Neural crest cell (in vitro differentiated cells): ENCODE measurements around the gene SH3RF3. TPM values are rescaled to one million over a fixed set of nuclear protein-coding genes. Genes with fewer than 3 reads are reported as not detected.
"Not testable (repeated sequence)": the region's sequence is repeated elsewhere in the genome, so short reads cannot be mapped to it uniquely, and the experiment has no call there.

Experiments
- DNase-seq: peaks from one replicate; pipeline ENCODE4 v3.0.0; 2021; ENCODE audit warnings: low read depth, mixed read lengths, low spot score
- H3K27ac Mint-ChIP-seq: one replicate; pipeline ENCODE4 v1.8.0; 2021; ENCODE audit warnings: mild to moderate bottlenecking, mixed read lengths; ENCODE audit not compliant: unreplicated experiment
- H3K27me3 Mint-ChIP-seq: 2 replicates; pipeline ENCODE4 v1.8.0; 2021; ENCODE audit warnings: low read depth, mild to moderate bottlenecking, mixed read lengths
- H3K36me3 Mint-ChIP-seq: 2 replicates; pipeline ENCODE4 v1.8.0; 2021; ENCODE audit warnings: low read depth, mild to moderate bottlenecking, mixed read lengths
- H3K4me1 Mint-ChIP-seq: 2 replicates; pipeline ENCODE4 v1.8.0; 2021; ENCODE audit warnings: mixed read lengths
- H3K4me3 Mint-ChIP-seq: one replicate; pipeline ENCODE4 v1.8.0; 2021; ENCODE audit warnings: mild to moderate bottlenecking, mixed read lengths
- H3K9me3 Mint-ChIP-seq: 2 replicates; pipeline ENCODE4 v1.8.0; 2021; ENCODE audit warnings: mixed read lengths
- CTCF ChIP-seq: fragments of 200-600 bp; sonication (generic); conservative IDR thresholded peaks from 2 replicates; pipeline ENCODE4 v1.5.0; 2021; ENCODE audit warnings: antibody characterized with exemption, mild to moderate bottlenecking
- total RNA-seq: library from RNA; stranded (reverse); gene quantifications from 2 replicates; pipeline ENCODE4 v1.2.1, GENCODE V29; 2021

The SH3RF3 gene
- total RNA-seq, 1 donor from 2014 or later: 0.70 TPM

- Mint-ChIP-seq H3K4me3 (no peak overlapping the region), H3K36me3 (no peaks in the 10 kb centered on the region), H3K9me3 (no peaks in the 10 kb centered on the region), H3K27me3 (no peaks in the 10 kb centered on the region), H3K27ac (no peak overlapping the region), H3K4me1 (peaks cover 10% of the 10 kb centered on the region)
- no peak for TF ChIP-seq CTCF
- no peak for DNase-seq
These were observed 89.2 kb downstream of the SH3RF3 start for GRCh38 chr2:109218087-109218791.

- no peaks in the 10 kb centered on the region for H3K36me3 Mint-ChIP-seq
These were observed 89.8 kb downstream of the SH3RF3 start for GRCh38 chr2:109218792-109219126.

GRCh38 chr2:109220860-109221259, 91.9 kb downstream of the SH3RF3 start:
- no peak overlapping the region for H3K27ac Mint-ChIP-seq
- no peaks in the 10 kb centered on the region for H3K27me3 Mint-ChIP-seq
- no peak overlapping the region for H3K4me3 Mint-ChIP-seq
- peaks cover 10% of the 10 kb centered on the region for H3K4me1 Mint-ChIP-seq
- no peaks in the 10 kb centered on the region for H3K9me3 Mint-ChIP-seq
- no peaks in the 10 kb centered on the region for H3K36me3 Mint-ChIP-seq
- DNase-seq: no peak
- TF ChIP-seq CTCF: no peak

More at GRCh38 chr2:109218792-109219126, 89.8 kb downstream of the SH3RF3 start:
- Mint-ChIP-seq H3K27ac (no peak overlapping the region), H3K9me3 (no peaks in the 10 kb centered on the region), H3K27me3 (no peaks in the 10 kb centered on the region), H3K4me1 (peaks cover 10% of the 10 kb centered on the region), H3K4me3 (no peak overlapping the region)
- DNase-seq: no peak
- TF ChIP-seq CTCF: no peak

GRCh38 chr2:109221316-109221715, 92.3 kb downstream of the SH3RF3 start:
- not testable (repeated sequence) for H3K4me3 Mint-ChIP-seq, H3K27me3 Mint-ChIP-seq, DNase-seq, H3K9me3 Mint-ChIP-seq, H3K36me3 Mint-ChIP-seq, H3K27ac Mint-ChIP-seq
- peaks cover 10% of the 10 kb centered on the region for H3K4me1 Mint-ChIP-seq

GRCh38 chr2:109222422-109222821, 93.4 kb downstream of the SH3RF3 start:
- Mint-ChIP-seq H3K27me3 (no peaks in the 10 kb centered on the region), H3K9me3 (no peaks in the 10 kb centered on the region), H3K4me3 (no peak overlapping the region), H3K27ac (no peak overlapping the region), H3K36me3 (no peaks in the 10 kb centered on the region), H3K4me1 (peaks cover 10% of the 10 kb centered on the region)
- TF ChIP-seq CTCF: no peak
- no peak for DNase-seq

- Mint-ChIP-seq H3K36me3 (no peaks in the 10 kb centered on the region), H3K27ac (no peak overlapping the region), H3K27me3 (no peaks in the 10 kb centered on the region), H3K9me3 (no peaks in the 10 kb centered on the region), H3K4me1 (peaks cover 10% of the 10 kb centered on the region), H3K4me3 (no peak overlapping the region)
- no peak for DNase-seq
- TF ChIP-seq CTCF: no peak
These were observed 93.9 kb downstream of the SH3RF3 start for GRCh38 chr2:109222825-109223471.
